Body of pancreas (tissue), 4 donors: ENCODE measurements around the gene CTNND2.

Experiments
- POLR2A ChIP-seq, 3 donors: fragments of 450-650 bp; IDR thresholded peaks; one replicate each; pipeline ENCODE4 v1.6.1; 2016; ENCODE audit warnings: antibody characterized with exemption in 3 of 3, mild to moderate bottlenecking in 2 of 3
- TF ChIP-seq, protein P1 (sequence below), 7 experiments: fragments of 450-650 bp in 4 of 7; fragments of 200-600 bp in 3 of 7; sonication (generic) in 3 of 7; IDR thresholded peaks; one replicate each; pipeline ENCODE4 v1.5.1; 2016 to 2019; ENCODE audit warnings: antibody characterized with exemption in 7 of 7

GRCh38 chr5:11043881-11044280 is 860.4 kb downstream of the CTNND2 start:
- TF ChIP-seq, protein P1, sequence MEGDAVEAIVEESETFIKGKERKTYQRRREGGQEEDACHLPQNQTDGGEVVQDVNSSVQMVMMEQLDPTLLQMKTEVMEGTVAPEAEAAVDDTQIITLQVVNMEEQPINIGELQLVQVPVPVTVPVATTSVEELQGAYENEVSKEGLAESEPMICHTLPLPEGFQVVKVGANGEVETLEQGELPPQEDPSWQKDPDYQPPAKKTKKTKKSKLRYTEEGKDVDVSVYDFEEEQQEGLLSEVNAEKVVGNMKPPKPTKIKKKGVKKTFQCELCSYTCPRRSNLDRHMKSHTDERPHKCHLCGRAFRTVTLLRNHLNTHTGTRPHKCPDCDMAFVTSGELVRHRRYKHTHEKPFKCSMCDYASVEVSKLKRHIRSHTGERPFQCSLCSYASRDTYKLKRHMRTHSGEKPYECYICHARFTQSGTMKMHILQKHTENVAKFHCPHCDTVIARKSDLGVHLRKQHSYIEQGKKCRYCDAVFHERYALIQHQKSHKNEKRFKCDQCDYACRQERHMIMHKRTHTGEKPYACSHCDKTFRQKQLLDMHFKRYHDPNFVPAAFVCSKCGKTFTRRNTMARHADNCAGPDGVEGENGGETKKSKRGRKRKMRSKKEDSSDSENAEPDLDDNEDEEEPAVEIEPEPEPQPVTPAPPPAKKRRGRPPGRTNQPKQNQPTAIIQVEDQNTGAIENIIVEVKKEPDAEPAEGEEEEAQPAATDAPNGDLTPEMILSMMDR (IDR thresholded peaks at IDR 0.05): no peak
- TF ChIP-seq POLR2A (IDR thresholded peaks at IDR 0.05): no peak
